OCI-M1 (cell line): ENCODE data around the gene TSPAN14.

Experiments
- DNase-seq: peaks from one replicate; lab custom pipeline; 2025; lab: John Stamatoyannopoulos, UW

TSPAN14 gene

DNA sequence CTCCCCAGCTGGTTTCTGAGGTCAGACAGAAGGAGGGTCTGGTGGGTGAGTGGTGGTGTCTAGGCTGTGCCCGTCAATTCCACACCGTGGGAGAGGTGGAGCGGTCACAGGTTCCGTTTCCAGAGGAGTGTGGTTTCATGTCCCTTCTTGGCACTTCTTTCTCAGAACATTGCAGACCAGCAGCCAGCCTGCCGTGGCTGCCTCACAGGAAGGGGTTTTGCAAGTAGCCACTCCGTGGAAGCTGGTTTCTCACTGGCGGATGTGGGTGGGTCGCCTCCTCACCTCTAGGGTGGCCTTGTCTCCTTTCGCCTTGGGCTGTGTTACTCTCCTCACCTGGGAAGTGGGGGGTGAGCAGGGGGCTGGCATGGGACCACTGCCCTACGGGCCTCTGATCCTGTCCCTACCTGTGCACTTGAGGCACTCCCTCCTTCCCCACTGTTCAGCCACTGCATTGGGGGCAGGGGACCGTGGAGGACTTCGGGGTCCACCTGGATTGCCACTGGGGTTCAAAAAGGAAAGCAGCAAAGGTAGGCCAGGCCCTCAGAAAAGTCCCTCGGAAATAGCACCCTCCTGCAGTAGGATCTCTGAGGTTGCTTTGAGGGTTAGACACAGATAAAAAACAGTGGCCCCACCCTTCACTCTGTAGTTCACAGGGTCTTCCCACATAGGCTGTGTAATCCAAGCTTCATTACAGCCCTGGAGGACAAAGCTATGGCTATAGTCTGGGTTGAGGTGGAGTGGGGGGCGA lies 33.9 kb downstream of the TSPAN14 start:
- DNase-seq: no peak

- no peak for DNase-seq
Measured at GRCh38 chr10:80488539-80489066, 34.5 kb downstream of the TSPAN14 start.

- DNase-seq: no peak
Measured at GRCh38 chr10:80489371-80490112, 35.4 kb downstream of the TSPAN14 start.

- DNase-seq: no peak
Measured at GRCh38 chr10:80491251-80492102, 37.4 kb downstream of the TSPAN14 start.

DNA sequence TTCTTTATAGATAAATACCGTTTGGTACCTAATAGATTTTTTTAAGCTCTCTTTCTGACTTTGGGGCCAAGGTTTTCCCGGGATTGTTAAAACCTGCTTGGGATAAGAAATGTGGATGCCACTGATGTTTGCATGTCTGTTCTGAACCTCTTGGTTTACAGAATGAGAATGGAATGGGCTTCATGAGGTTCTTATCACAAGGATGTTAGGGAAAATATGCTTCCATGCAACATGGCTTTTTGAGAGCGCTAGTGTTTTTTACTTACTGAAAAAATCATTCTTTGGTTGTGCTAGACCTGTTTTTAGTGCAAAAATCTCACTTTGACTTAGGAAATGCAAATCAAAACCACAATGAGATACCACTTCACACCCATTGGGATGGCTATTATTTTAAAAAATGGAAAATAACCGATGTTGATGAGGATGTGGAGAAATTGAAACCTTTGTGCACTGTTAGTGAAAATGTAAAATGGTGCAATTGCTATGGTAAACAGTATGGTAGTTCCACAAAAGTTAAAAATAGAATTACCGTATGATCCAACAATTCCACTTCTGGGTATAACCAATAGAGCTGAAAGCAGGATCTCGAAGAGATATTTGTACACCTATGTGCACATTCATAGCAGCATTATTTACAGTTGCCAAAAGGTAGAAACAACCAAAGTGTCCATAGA lies 38.9 kb downstream of the TSPAN14 start:
- no peak for DNase-seq

GRCh38 chr10:80493522-80494051 lies 39.5 kb downstream of the TSPAN14 start:
- peak; percentile 46 for DNase-seq

DNA sequence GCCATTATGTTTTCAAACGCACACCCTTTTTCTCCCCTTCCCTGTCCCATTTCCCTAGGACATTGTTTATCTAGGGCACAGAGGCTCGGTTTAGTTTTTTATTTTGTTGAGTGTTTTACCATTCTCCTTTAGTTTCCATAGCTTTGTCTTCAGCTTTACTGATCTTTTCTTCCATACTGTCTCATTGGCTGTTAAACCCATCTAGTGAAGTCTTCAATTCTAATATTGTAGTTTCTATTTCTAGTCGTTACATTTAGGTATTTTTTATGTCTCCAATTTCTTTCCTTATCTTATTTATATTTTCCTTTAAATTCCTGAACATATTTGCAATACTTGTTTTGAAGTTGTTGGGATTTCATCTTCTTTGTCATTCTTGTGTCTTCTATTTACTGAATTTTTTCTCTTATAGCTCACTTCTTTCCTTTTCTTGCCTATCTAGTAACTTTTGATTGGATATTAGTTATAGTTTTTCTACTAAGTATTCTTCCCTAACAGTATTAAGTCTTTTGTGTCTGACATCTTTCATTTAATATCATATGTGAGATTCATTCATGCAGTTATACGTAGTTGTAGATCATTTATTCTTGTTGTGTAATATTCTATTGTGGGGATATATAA lies 42.6 kb downstream of the TSPAN14 start:
- DNase-seq: no peak

- peak; percentile 87 for DNase-seq
Measured at GRCh38 chr10:80497187-80498077, 43.3 kb downstream of the TSPAN14 start.

- peak; percentile 57 for DNase-seq
Measured at GRCh38 chr10:80498078-80498832, 44.1 kb downstream of the TSPAN14 start.

GRCh38 chr10:80498833-80499741 lies 45.0 kb downstream of the TSPAN14 start:
- peak; percentile 95 for DNase-seq

DNA sequence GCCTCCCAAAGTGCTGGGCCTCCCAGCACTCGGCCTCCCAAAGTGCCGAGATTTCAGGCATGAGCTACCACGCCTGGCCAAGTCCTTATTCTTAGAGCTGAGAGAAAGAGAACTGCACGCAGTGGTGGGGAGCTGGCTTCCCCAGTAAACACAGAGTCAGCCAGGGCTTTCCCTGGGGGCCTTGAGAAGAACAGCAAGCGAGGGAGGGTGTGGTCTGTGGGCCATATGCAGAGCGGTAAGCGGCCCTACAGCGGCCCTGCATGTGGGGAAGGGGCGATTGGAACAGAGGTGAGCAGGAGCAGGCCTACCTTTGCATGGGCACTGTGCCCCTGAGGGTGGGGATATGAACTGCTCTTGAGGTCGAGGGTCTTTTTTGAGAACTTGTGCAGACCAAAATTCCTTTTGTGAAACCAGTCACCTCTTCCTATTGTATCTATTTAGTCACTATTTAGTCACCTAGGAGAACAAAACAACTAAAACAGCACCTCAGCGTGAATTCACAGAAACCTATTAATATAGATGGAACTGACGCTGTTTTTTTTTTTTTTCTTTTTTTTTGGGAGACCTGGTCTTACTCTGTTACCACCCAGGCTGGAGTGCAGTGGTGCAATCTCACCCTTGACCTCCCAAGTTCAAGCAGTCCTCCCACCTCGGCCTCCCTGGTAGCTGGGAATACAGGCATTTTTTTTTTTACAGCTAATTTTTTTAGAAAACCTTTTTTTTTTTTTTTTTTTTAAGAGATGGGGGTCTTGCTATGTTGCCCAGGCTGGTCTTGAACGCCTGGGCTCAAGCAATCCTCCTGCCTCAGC lies 46.7 kb downstream of the TSPAN14 start:
- no peak for DNase-seq

DNA sequence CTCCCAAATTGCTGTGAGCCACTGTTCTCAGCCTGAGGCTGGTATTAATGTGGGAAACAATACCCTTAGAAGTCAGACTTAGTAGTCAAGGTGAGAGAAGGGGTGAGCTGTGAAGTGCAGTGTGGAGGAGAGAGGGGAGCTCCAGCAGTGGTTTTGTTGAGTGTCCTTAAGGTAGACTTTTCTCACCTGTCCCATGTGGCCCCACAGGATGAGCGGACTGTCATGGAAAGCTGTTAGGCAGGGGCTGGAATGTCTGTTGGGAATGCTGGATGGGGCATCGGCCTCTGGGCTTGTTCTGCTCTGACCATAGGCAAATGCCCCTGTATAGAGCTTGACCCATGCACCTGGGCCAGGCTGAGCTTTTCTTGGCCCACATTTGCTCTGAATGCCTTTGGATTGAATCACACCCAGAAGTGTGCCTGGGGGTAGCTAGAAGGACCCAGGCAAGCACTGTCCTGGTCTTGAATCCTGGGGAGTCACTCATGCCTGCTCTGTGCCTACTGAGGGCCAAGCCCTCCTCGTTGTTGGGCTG lies 47.3 kb downstream of the TSPAN14 start:
- no peak for DNase-seq

DNA sequence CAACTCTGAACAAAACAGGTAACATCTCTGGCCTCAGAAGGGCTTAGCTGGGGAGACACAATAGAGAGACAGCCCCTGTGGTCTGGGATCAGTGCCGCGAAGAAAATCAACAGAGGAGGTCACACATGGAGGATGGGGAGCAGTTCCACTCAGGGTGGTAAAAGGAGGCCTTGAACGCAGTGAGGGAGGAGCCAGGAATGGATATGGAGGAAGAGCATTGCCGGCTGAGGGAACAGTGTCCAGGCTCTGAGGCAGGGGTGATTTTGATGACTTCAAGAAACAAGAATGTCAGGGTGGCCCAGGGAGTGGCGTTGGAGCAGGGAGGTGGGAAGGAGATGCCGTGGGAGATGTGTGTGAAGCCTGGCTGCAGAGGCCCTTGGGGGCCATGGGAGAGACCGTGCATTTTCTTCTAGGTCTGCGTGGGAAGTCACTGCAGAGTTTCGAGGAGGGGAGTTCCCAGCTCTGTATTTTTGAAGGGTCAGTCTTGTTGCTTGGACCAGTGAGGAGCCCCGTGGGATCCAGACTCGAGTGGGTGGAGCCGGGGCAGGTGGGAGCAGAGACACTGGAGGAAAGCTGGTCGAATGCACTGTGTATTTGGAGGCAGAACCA lies 47.9 kb downstream of the TSPAN14 start:
- no peak for DNase-seq

- no peak for DNase-seq
Measured at GRCh38 chr10:80502621-80503583, 48.8 kb downstream of the TSPAN14 start.

DNA sequence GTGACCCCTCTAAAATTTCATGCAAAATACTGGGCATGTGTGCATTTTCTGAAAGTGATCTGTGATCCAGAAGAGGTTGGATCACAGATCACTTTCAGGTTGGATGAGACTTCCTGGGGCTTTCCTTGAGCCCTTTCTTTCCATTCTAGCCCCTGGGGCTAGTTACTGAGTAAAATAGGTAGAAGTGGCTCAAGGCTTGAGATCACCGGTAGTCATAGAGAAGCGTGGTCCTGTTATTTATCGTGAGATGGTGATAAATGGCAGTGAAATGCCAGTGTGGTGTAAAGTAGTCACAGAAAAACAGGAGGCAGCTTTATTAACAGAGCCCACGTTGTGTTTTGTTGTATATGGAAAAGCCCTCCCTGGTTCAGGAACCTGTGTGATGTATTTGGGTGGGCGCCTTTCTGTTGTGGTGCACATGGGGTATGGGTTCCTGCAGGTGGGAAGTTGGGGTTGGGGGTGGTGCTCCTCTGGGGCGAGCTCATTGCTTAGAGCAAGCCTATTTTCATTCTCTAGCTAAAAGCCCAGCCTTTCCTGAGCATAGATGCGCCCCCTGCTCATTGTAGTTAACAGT lies 49.6 kb downstream of the TSPAN14 start:
- DNase-seq: no peak
